Measurements from ENCODE around the gene PROSER3. TPM values are rescaled to one million over a fixed set of nuclear protein-coding genes. Genes with fewer than 3 reads are reported as not detected.

The PROSER3 gene
- total and polyA plus RNA-seq, 2 of the 4 experiments (the other 2 are of a cell fraction), result 5.4 to 21.8 TPM

GRCh38 chr19:35715981-35716800 lies 41.8 kb upstream of the PROSER3 start:
- H3K18ac ChIP-seq (ENCODE audit: low read depth, low read length), result no peak overlapping the region
- H3K4me1 ChIP-seq (ENCODE audit: control insufficient read depth, insufficient read depth, low read length), result peaks cover 14% of the 10 kb centered on the region
- intact Hi-C loops (cut with micrococcal nuclease), result loop anchor here (2.0 kb wide), 2 partner anchors 29 to 71 kb away; partner anchors contain the start of genes PSENEN and U2AF1L4
- peak overlapping the region; percentile 72 for H3K4me3 ChIP-seq (ENCODE audit: insufficient read depth, low read depth, low read length)
- H3K9me3 ChIP-seq (ENCODE audit: control insufficient read depth, insufficient read depth, low read length), result no peaks in the 10 kb centered on the region
- peak; percentile 30 for DNase-seq
- H2BK120ac ChIP-seq (ENCODE audit: low read depth, low read length), result peak overlapping the region; percentile 12
- peak overlapping the region; percentile 99 for H2AFZ ChIP-seq (replicated peaks; ENCODE audit: low read length, poor library complexity)
- ATAC-seq (ENCODE audit: low read depth), result peak; percentile 22
- peak overlapping the region; percentile 91 for H3K4ac ChIP-seq (ENCODE audit: low read depth, low read length)
- H3K14ac ChIP-seq (replicated peaks; ENCODE audit: low read depth, low read length), result peak overlapping the region; percentile 81; the same call in 1 of the 2 replicates
- H2AK5ac ChIP-seq (ENCODE audit: low read depth, low read length), result peak overlapping the region; percentile 68
- peak overlapping the region; percentile 75 for H3K4me2 ChIP-seq (ENCODE audit: low read depth, low read length)
- peak overlapping the region; percentile 57 for H3K9ac ChIP-seq (ENCODE audit: low read depth, low read length)
- CTCF ChIA-PET, result no interaction called here
- peaks cover 6% of the 10 kb centered on the region; the same call in 1 of the 2 replicates for H3K36me3 ChIP-seq (ENCODE audit: control insufficient read depth, insufficient read depth, low read length)
- peaks cover 16% of the 10 kb centered on the region for H4K20me1 ChIP-seq (ENCODE audit: insufficient read depth, low read length)
- peak overlapping the region; percentile 59 for H3K27ac ChIP-seq (ENCODE audit: insufficient read depth, low read length)
- H4K91ac ChIP-seq (ENCODE audit: insufficient read depth, low read depth, low read length), result peak overlapping the region; percentile 74; the same call in 1 of the 2 replicates
- peak overlapping the region; percentile 32 for H2BK5ac ChIP-seq (ENCODE audit: low read depth, low read length, poor library complexity, severe bottlenecking)
- H2BK15ac ChIP-seq (ENCODE audit: low read depth, low read length), result no peak overlapping the region; the same call in 2 of the 3 replicates
- WGBS, 2 experiments (ENCODE audit: extremely low coverage in 2 of 2, insufficient read length in 1 of 2), result 8% methylated on average over 37 of the region's 52 CpGs; no CpG with 5 or more reads in 1 of the 2 experiments
- peaks cover 4 to 31% of the 10 kb centered on the region in 2 experiments; a peak in 2 of 4 replicates for H3K79me1 ChIP-seq (ENCODE audit: low read depth in 1 of 2, low read length in 2 of 2)
- H3K56ac ChIP-seq (ENCODE audit: extremely low read depth, insufficient read depth, low read length), result no peak overlapping the region; the same call in 1 of the 2 replicates
- H3K27me3 ChIP-seq (ENCODE audit: control insufficient read depth, insufficient read depth, low read length), result no peaks in the 10 kb centered on the region
- no peak for TF ChIP-seq CHD1 (IDR thresholded peaks at IDR 0.05; ENCODE audit: low read depth, low read length)
- no peak for TF ChIP-seq ELK1 (IDR thresholded peaks at IDR 0.05; ENCODE audit: borderline replicate concordance, low read depth, low read length)
- TF ChIP-seq MAFK (IDR thresholded peaks at IDR 0.05; ENCODE audit: low read depth, low read length), result no peak
- TF ChIP-seq FOS (IDR thresholded peaks at IDR 0.05; ENCODE audit: low read depth, low read length), result no peak
- TF ChIP-seq, protein P1, sequence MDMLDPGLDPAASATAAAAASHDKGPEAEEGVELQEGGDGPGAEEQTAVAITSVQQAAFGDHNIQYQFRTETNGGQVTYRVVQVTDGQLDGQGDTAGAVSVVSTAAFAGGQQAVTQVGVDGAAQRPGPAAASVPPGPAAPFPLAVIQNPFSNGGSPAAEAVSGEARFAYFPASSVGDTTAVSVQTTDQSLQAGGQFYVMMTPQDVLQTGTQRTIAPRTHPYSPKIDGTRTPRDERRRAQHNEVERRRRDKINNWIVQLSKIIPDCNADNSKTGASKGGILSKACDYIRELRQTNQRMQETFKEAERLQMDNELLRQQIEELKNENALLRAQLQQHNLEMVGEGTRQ (IDR thresholded peaks at IDR 0.05; ENCODE audit: low read depth, low read length), result no peak
- no peak overlapping the region for H2BK20ac ChIP-seq (ENCODE audit: low read depth, low read length)
- H3K9me1 ChIP-seq (ENCODE audit: insufficient read depth, low read length), result no peaks in the 10 kb centered on the region; the same call in 1 of the 2 replicates
- POLR2A ChIA-PET (ENCODE audit: unreplicated experiment), result no interaction called here
- H4K8ac ChIP-seq (ENCODE audit: low read depth in 2 of 2, low read length in 2 of 2), result peak overlapping the region; percentile 73 to 87
- in situ Hi-C loops (cut with MboI; ENCODE audit: low sequenced_read_pairs), result loop anchor here (5.0 kb wide), 1 partner anchor 169 kb away; the partner anchor contains the start of gene TMEM147
- no TSS peak for BruUV-seq (replicated peaks)
- H4K5ac ChIP-seq (ENCODE audit: low read depth, low read length), result peak overlapping the region; percentile 43
- H2AK9ac ChIP-seq (replicated peaks; ENCODE audit: low read depth, low read length, poor library complexity), result peak overlapping the region; percentile 84
- dilution Hi-C loops (cut with HindIII; ENCODE audit: low sequenced_read_pairs, unreplicated experiment), result no loop called here
- peak overlapping the region; percentile 55 for H3K23ac ChIP-seq (ENCODE audit: low read depth, low read length)

Measured in IMR-90 (cell line).